Tongue (tissue), 2 donors: ENCODE results near the gene WDR88. TPM values are rescaled to one million over a fixed set of nuclear protein-coding genes. Genes with fewer than 3 reads are reported as not detected.
"Not testable (repeated sequence)": the region's sequence is repeated elsewhere in the genome, so short reads cannot be mapped to it uniquely, and the experiment has no call there.

Experiments used
- DNase-seq: peaks from one replicate; pipeline ENCODE4 v3.0.0-alpha.2; 2015
- total RNA-seq: library from RNA; depleted of rRNA; stranded (reverse); fragments of >200 nt; gene quantifications from one replicate; pipeline ENCODE4 v1.2.3, GENCODE V29; 2014

Gene WDR88
- total RNA-seq, 1 donor from 2014 or later, result not detected

DNA sequence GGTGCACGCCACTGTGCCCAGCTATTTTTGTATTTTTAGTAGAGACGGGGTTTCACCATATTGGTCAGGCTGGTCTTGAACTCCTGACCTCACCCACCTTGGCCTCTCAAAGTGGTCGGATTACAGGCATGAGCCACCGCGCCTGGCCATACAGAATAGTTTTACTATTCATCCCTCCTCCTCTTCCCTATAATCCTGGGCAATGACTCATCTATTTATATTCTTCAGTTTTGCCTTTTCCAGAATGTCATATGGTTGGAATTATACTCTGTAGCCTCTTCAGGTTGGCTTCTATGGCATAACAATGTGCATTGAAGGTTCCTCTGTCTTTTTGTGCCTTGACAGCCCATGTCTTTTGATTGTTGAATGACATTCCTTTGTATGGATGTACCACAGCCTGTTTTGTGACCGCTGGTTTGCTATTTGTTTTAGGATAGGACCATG lies 40.0 kb downstream of the WDR88 start:
- no peak for DNase-seq

DNA sequence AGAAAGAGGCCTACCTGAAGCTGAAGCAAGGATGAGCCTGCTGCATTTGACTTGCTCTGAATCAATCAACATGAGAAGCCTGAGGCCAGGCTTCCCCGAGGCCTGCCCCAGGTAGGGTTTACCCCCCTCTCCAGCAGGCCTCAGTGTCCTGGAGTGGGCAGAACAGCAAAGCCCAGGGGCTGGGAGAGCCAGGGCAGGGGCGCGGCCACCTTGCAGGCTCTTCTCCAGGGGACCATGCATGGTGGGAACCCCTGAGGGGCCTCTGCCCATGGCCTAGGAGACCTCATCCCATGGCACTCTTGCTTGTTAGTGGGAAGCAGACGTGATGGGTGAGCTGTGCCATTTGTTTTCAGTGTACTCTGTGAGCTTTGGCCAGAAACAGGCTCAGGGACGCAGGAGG lies 42.3 kb downstream of the WDR88 start:
- DNase-seq, result no peak

DNA sequence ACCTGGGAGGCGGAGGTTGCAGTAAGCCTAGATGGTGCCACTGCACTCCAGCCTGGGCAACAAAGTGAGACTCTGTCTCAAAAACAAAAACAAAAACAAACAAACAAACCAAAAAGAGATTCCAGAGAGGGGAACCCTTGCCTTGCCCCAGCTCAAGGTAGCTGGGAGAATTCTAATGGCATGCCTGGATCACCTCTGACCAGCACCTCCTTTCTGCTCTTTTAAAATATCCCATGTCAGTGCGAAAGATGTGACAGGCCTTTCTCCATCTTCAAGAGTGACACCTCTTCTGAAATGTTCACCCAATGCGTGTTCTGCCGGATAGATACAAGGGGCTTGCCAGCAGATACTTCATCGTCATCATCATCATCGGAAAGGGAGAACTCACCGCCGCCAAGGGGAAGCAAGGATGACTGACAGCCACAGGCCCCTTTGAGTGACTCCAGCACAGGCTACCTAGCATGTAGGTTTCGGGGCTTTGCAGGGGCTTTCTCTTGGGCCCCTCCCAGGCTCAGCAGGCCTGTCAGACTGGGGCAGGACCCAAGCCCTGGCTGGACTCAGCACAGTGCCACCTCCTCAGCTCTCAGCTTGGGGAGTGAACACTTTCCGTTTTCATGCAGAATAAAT lies 43.4 kb downstream of the WDR88 start:
- no peak for DNase-seq

DNA sequence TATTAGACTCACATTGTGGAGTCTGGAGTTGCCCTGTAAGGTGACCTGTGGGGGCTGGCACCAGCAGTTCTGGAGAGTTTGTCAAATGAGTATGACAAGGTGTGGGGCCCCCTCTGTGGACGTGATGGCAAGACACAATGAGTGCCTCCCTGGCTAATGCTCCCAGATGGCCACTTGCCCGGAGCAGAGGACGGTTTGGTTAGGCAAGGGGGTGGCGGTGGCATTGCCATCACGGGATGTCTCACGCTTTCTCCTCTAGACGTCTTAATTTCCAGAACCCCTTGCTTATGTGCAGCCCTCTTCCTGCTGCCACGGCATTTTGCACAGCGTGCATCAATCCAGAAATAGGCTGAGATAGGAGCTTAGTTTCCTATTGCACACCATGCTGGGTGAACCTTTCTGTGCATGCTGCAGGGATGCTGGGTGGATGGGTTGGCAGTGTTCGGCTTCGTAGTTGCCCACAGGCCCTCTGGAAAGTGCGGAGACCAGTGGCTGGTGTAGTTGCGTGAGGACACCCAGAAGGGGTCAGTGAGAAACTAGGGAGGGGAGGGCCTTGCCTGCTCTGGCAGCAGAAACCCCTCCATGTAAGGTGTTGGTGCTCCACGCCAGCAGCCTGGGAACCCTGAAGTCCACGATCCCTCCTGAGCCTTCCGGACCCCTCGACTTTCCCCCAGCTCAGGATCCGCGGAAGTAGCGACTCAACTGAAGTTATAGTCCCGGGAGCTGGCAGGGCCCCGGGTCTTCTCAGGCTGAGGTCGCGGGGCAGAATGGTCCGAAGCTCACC lies 44.2 kb downstream of the WDR88 start:
- DNase-seq, result peak; percentile 53

GRCh38 chr19:33176670-33177416 lies 44.9 kb downstream of the WDR88 start:
- DNase-seq, result peak; percentile 99

- no peak for DNase-seq
These were observed 45.6 kb downstream of the WDR88 start for GRCh38 chr19:33177417-33177979.

- DNase-seq, result no peak
These were observed 54.7 kb downstream of the WDR88 start for GRCh38 chr19:33186431-33187182.

- DNase-seq, result no peak
These were observed 55.2 kb downstream of the WDR88 start for GRCh38 chr19:33187183-33187540.

GRCh38 chr19:33189453-33189852 lies 57.5 kb downstream of the WDR88 start:
- DNase-seq, result no peak

DNA sequence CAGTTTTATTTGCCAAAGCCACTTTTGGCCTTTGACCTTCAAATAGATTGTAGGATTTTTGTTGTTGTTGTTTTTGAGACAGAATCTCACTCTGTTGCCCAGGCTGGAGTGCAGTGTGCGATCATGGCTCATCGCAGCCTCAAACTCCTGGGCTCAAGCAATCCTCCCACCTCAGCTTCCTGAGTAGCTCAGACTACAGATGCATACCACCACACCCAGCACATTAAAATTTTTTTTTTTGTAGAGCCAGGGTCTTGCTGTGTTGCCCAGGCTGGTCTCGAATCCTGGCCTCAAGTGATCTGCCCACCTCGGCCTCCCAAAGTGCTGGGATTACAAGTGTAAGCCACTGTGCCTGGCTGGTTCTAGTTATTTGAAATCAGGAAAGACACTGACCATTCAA lies 59.2 kb downstream of the WDR88 start:
- not testable (repeated sequence) for DNase-seq

DNA sequence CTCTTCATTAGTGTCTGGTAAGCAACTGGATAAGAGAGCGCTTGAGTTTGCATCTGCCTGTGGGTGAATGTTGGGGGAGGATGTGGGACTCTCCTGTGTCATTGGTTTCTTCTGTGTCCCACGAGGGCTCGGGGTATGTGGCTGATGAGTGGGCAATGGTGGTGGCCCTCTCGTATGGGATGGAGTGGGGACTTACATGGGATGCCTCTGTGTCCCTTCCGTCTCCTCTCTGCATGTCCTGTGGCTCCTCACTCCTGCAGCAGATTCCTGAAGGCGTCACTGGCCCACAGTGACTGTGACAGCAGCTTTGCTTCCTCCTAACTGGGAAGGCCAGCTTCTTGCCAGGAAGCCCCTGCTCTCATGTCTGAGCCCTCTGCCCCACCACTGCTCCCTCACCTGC lies 59.6 kb downstream of the WDR88 start:
- DNase-seq, result no peak

GRCh38 chr19:33192010-33192409 lies 60.1 kb downstream of the WDR88 start:
- DNase-seq, result no peak

DNA sequence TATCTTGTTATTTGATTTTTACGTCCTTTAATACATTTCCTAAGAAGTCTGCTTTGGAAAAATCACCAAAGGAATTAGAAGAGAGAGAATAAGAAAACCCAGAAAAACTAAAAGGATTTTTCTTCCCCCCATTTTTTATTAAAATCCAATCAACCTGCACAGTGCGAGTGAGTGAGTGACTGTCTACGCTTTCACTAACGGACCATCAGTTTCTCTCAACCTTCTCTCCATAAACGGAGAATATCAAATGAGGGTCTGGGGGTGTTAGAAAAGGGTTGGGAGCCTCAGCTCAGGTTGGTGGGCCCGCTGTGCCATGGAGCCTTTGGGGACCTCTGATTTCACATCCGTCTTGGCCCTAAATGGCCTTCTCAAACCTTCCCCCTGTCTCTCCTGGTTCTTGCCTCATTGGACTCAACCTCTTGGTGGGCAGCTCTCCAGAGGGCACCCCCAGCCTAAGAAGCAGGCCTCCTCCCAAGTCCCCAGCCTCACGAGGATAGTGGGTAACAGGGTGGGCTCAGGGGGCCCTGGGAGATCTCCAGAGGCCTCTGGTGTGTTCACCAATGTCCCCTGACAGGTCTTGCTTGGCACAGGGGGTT lies 61.5 kb downstream of the WDR88 start:
- DNase-seq, result no peak

- peak; percentile 74 for DNase-seq
These were observed 62.0 kb downstream of the WDR88 start, which contains the start of gene LRP3 for GRCh38 chr19:33193865-33194362. TSS of gene LRP3 (plus strand) at chr19:33194330. CDS start at chr19:33194786, 456 bp downstream.

- DNase-seq, result no peak
These were observed 62.6 kb downstream of the WDR88 start for GRCh38 chr19:33194532-33194885.

DNA sequence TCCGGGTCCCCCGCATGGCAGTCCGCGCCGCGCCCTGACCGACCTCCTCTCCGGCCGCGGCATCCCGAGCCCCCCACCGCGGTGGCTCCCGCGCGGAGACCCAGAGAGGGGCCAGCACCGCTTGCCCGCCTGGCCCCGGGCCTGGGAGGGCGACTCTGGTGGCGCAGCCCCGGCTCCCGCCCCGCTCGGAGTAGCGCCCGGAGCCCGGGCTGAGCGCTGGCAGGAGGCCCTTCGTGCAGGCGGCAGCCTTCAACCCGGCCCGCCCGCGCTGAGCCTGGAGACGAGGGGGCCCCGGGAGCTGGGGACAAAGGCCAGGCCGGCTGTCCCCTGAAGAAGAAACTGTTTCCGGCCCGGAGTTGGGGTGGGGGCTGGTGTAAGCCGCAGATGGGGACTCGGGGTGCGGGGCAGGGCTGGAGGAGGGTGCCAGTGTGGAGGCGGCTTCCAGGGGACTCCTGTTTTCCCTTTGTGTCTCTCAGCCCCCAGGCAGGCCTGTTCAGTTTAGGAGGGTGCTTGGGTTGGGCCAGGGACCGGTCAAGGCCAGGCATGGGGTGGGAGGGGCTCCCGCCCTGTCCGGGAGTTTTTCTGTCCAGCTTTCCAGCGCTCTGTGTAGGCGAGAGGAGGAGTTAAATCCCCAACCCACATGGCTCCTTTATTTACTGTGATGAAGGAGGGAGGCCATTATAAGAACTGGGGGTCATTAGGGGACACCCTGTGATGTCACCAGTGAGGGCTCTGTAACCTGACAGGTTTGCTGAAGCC lies 63.2 kb downstream of the WDR88 start:
- peak; percentile 45 for DNase-seq

GRCh38 chr19:33195645-33196347 lies 63.9 kb downstream of the WDR88 start:
- DNase-seq, result no peak

- no peak for DNase-seq
These were observed 64.7 kb downstream of the WDR88 start for GRCh38 chr19:33196446-33197193.

DNA sequence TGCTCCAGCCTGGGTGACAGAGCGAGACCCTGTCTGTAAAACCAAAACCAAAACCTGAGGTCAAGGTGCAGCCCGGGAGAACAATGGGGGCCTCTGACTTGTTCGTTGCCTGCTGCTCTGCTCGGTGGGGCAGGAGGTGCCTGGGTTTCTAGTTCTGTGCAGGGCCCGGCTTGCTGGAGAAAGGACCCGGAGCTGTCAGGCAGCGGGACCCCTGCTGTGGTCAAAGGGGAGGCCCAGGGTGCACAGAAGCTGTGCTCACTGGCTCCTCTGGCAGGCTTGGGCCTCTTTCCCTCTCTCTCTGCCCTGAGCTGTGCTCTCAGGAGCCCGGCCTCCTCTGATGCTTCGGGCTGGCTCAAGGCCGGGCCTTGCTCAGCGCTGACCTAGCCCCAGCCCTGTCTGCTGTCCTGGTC lies 65.7 kb downstream of the WDR88 start:
- no peak for DNase-seq
